ENCODE data around the gene IKZF1. TPM values are rescaled to one million over a fixed set of nuclear protein-coding genes. Genes with fewer than 3 reads are reported as not detected.

IKZF1 gene
- total and polyA plus RNA-seq, 9 of the 15 experiments (the other 6 are each of a cell fraction or from before 2014, with no cell fraction given), result 12.6 to 85.3 (median 44.7) TPM

GRCh38 chr7:50264908-50265307 is 39.6 kb upstream of the IKZF1 start:
- CTCF ChIA-PET (ENCODE audit: low intra/inter-chr PET ratio), result no interaction called here
- no peak for ATAC-seq
- Histone ChIP-seq H3K4me1 (replicated peaks in 1 of 2; ENCODE audit: control insufficient read depth in 2 of 2, insufficient read depth in 2 of 2, low read length in 2 of 2) (peaks cover 6 to 49% of the 10 kb centered on the region in 2 experiments), H3K79me2 (ENCODE audit: control insufficient read depth, insufficient read depth, low read length) (no peaks in the 10 kb centered on the region), H3K9ac (ENCODE audit: insufficient read depth in 1 of 2, low read depth in 2 of 2, low read length in 2 of 2) (no peak overlapping the region), H3K9me1 (ENCODE audit: control insufficient read depth, insufficient read depth, low read length) (no peaks in the 10 kb centered on the region), H3K36me3 (ENCODE audit: control insufficient read depth, insufficient read depth, low read length) (no peaks in the 10 kb centered on the region), H3K9me3 (replicated peaks; ENCODE audit: control insufficient read depth, insufficient read depth, low read depth, low read length) (no peaks in the 10 kb centered on the region), H3K4me2 (ENCODE audit: insufficient read depth, low read length) (no peak overlapping the region), H3K27me3 (ENCODE audit: control insufficient read depth in 2 of 2, insufficient read depth in 2 of 2, low read length in 2 of 2) (no peaks in the 10 kb centered on the region), H3K4me3 (no peak overlapping the region), H3K27ac (ENCODE audit: extremely low read depth, low read depth, low read length) (no peak overlapping the region), H4K20me1 (replicated peaks; ENCODE audit: control insufficient read depth, insufficient read depth, low read length) (no peaks in the 10 kb centered on the region), H2AFZ (ENCODE audit: low read depth, low read length) (peak overlapping the region; percentile 63)
- no peak for DNase-seq (ENCODE audit: extremely low read depth in 1 of 4, low spot score in 3 of 4)
- no peak for FAIRE-seq
- in situ Hi-C loops (cut with MboI) (no loop called here), intact Hi-C loops (cut with micrococcal nuclease) (no loop called here)
- no TSS peak for BruUV-seq (replicated peaks)
- 0 out of 2 replicates have a peak, but pooled peaks have one; percentile 23 for TF ChIP-seq ATF3 (IDR thresholded peaks at IDR 0.05)
- no peak for TF ChIP-seq ATF3 (CRISPR knock-in tag; conservative IDR thresholded peaks at IDR 0.05)
- TF ChIP-seq ZNF347 (CRISPR knock-in tag; IDR thresholded peaks at IDR 0.05; ENCODE audit: low read depth), result no peak
- 0 out of 2 replicates have a peak, but pooled peaks have one; percentile 25 for TF ChIP-seq FOSL1 (tag; conservative IDR thresholded peaks at IDR 0.05)
- TF ChIP-seq JUND (IDR thresholded peaks at IDR 0.05; ENCODE audit: borderline replicate concordance, low read depth, low read length), result 0 out of 2 replicates have a peak, but pooled peaks have one; percentile 21
- no peak for TF ChIP-seq JUND (tag; IDR thresholded peaks at IDR 0.05; ENCODE audit: borderline replicate concordance, low read depth, low read length)
- WGBS (ENCODE audit: insufficient coverage, low coverage, missing lambda C conversion rate), result 10% methylated on average over 3 of the region's 3 CpGs
- POLR2A ChIA-PET, result interaction anchor here (1.2 kb wide), 1 partner anchor 11 kb away, joined by 3 read pairs; no protein-coding TSS in a partner anchor
